H9 (cell line): ENCODE results near the gene VPS35L. TPM values are rescaled to one million over a fixed set of nuclear protein-coding genes. Genes with fewer than 3 reads are reported as not detected.

Source experiments
- DNase-seq: peaks from one replicate; pipeline ENCODE4 v3.0.0-alpha.2; 2017
- H2AFZ ChIP-seq: one replicate; pipeline ENCODE4 v1.6.1; 2013; ENCODE audit warnings: mild to moderate bottlenecking, low read length, control low read depth, moderate library complexity
- H2AK5ac ChIP-seq: 2 replicates; pipeline ENCODE4 v1.6.1; 2013; ENCODE audit warnings: low read length, control low read depth, mixed read lengths; ENCODE audit not compliant: insufficient read length
- H2BK120ac ChIP-seq: one replicate; pipeline ENCODE4 v1.6.1; 2013; ENCODE audit warnings: low read depth, mild to moderate bottlenecking, low read length, control low read depth, inconsistent platforms; ENCODE audit not compliant: poor library complexity, severe bottlenecking
- H2BK12ac ChIP-seq: 2 replicates; pipeline ENCODE4 v1.6.1; 2013; ENCODE audit warnings: low read length, control low read depth, mixed read lengths, low read depth; ENCODE audit not compliant: insufficient read length
- H2BK15ac ChIP-seq: 2 replicates; pipeline ENCODE4 v1.6.1; 2013; ENCODE audit warnings: low read depth, low read length, control low read depth
- H2BK20ac ChIP-seq: one replicate; pipeline ENCODE4 v1.6.1; 2013; ENCODE audit warnings: low read depth, mild to moderate bottlenecking, low read length, control low read depth, inconsistent platforms; ENCODE audit not compliant: poor library complexity, severe bottlenecking
- H2BK5ac ChIP-seq: 2 replicates; pipeline ENCODE4 v1.6.1; 2013; ENCODE audit warnings: low read length, control low read depth, mixed read lengths; ENCODE audit not compliant: insufficient read length
- H3K14ac ChIP-seq: 2 replicates; pipeline ENCODE4 v1.6.1; 2013; ENCODE audit warnings: low read length, control low read depth; ENCODE audit not compliant: insufficient read depth
- H3K18ac ChIP-seq: 2 replicates; pipeline ENCODE4 v1.6.1; 2013; ENCODE audit warnings: low read depth, mild to moderate bottlenecking, mixed read lengths, low read length, control low read depth; ENCODE audit not compliant: insufficient read length
- H3K23ac ChIP-seq: 2 replicates; pipeline ENCODE4 v1.6.1; 2013; ENCODE audit warnings: low read length, control low read depth, mixed read lengths, low read depth; ENCODE audit not compliant: insufficient read length
- H3K23me2 ChIP-seq: 2 replicates; pipeline ENCODE4 v1.6.1; 2013; ENCODE audit warnings: low read depth, mild to moderate bottlenecking, mixed read lengths, low read length, control low read depth; ENCODE audit not compliant: insufficient read length, poor library complexity, severe bottlenecking
- H3K27ac ChIP-seq: 2 replicates; pipeline ENCODE4 v1.5.1; 2013; ENCODE audit warnings: low read length, control low read depth, mixed read lengths, low read depth; ENCODE audit not compliant: insufficient read length
- H3K27me3 ChIP-seq: 2 replicates; pipeline ENCODE4 v1.6.1; 2013; ENCODE audit warnings: low read length, control low read depth, inconsistent platforms; ENCODE audit not compliant: insufficient read depth
- H3K4ac ChIP-seq: 2 replicates; pipeline ENCODE4 v1.6.1; 2013; ENCODE audit warnings: low read depth, mild to moderate bottlenecking, control low read depth, inconsistent platforms, low read length, moderate library complexity
- H3K4me1 ChIP-seq: 2 replicates; pipeline ENCODE4 v1.6.1; 2013; ENCODE audit warnings: low read length, control low read depth, inconsistent platforms; ENCODE audit not compliant: insufficient read depth
- H3K4me2 ChIP-seq: 2 replicates; pipeline ENCODE4 v1.6.1; 2013; ENCODE audit warnings: low read length, control low read depth, mixed read lengths; ENCODE audit not compliant: insufficient read length, insufficient read depth
- H3K56ac ChIP-seq: 2 replicates; pipeline ENCODE4 v1.6.1; 2013; ENCODE audit warnings: low read depth, mild to moderate bottlenecking, mixed read lengths, low read length, control low read depth; ENCODE audit not compliant: insufficient read length
- H3K79me1 ChIP-seq: 2 replicates; pipeline ENCODE4 v1.6.1; 2013; ENCODE audit warnings: low read depth, mild to moderate bottlenecking, moderate library complexity, low read length, control low read depth, inconsistent platforms; ENCODE audit not compliant: insufficient read depth, poor library complexity, severe bottlenecking
- H3K79me2 ChIP-seq: 2 replicates; pipeline ENCODE4 v1.6.1; 2013; ENCODE audit warnings: low read length, control low read depth, inconsistent platforms; ENCODE audit not compliant: insufficient read depth
- H3K9ac ChIP-seq: 2 replicates; pipeline ENCODE4 v1.6.1; 2013; ENCODE audit warnings: low read length, control low read depth, mixed read lengths; ENCODE audit not compliant: insufficient read length; ENCODE audit errors: extremely low read depth
- H3K9me3 ChIP-seq: one replicate; pipeline ENCODE4 v1.6.1; 2013; ENCODE audit warnings: low read depth, low read length, inconsistent platforms; ENCODE audit not compliant: control insufficient read depth
- H3T11ph ChIP-seq: one replicate; pipeline ENCODE4 v1.6.1; 2013; ENCODE audit warnings: mild to moderate bottlenecking, low read length, control low read depth, inconsistent platforms
- H4K20me1 ChIP-seq: one replicate; pipeline ENCODE4 v1.6.1; 2013; ENCODE audit not compliant: control insufficient read depth, insufficient read length, insufficient read depth
- H4K5ac ChIP-seq: 2 replicates; pipeline ENCODE4 v1.6.1; 2013; ENCODE audit warnings: low read depth, mild to moderate bottlenecking, mixed read lengths, low read length, control low read depth; ENCODE audit not compliant: insufficient read length
- H4K8ac ChIP-seq: replicated peaks from 2 replicates; pipeline ENCODE4 v1.6.1; 2013; ENCODE audit warnings: low read length, control low read depth, mixed read lengths, low read depth; ENCODE audit not compliant: insufficient read length
- H4K91ac ChIP-seq: 2 replicates; pipeline ENCODE4 v1.6.1; 2013; ENCODE audit warnings: low read depth, mild to moderate bottlenecking, moderate library complexity, mixed read lengths, low read length, control low read depth; ENCODE audit not compliant: insufficient read length
- H3K27ac Mint-ChIP-seq, 3 experiments: 2 replicates in 2 of 3; 3 replicates in 1 of 3; pipeline ENCODE4 v1.8.0; 2020 to 2021; ENCODE audit warnings: mixed read lengths in 3 of 3, mild to moderate bottlenecking in 1 of 3, moderate library complexity in 1 of 3
- H3K27me3 Mint-ChIP-seq: 2 replicates; pipeline ENCODE4 v1.8.0; 2021; ENCODE audit warnings: low read depth, mild to moderate bottlenecking, moderate library complexity, mixed read lengths
- H3K36me3 Mint-ChIP-seq, 3 experiments: 2 replicates in 2 of 3; 3 replicates in 1 of 3; pipeline ENCODE4 v1.8.0; 2020 to 2021; ENCODE audit warnings: low read depth in 3 of 3, mixed read lengths in 3 of 3; ENCODE audit not compliant: insufficient read depth in 1 of 3
- H3K4me1 Mint-ChIP-seq, 2 experiments: 2 replicates each; pipeline ENCODE4 v1.8.0; 2020; ENCODE audit warnings: mixed read lengths in 2 of 2
- H3K4me3 Mint-ChIP-seq, 2 experiments: 2 replicates in 1 of 2; 3 replicates in 1 of 2; pipeline ENCODE4 v1.8.0; 2020 to 2021; ENCODE audit warnings: mild to moderate bottlenecking in 2 of 2, mixed read lengths in 2 of 2, moderate library complexity in 1 of 2
- H3K9me3 Mint-ChIP-seq, 2 experiments: 2 replicates in 1 of 2; 3 replicates in 1 of 2; pipeline ENCODE4 v1.8.0; 2020; ENCODE audit warnings: mild to moderate bottlenecking in 2 of 2, mixed read lengths in 2 of 2, moderate library complexity in 1 of 2
- WGBS: extraction: QIAGEN DNeasy Blood & Tissue Kit; methylation state at CpG from one replicate; pipeline ENCODE4 v1.1.7; 2013; ENCODE audit warnings: missing lambda C conversion rate, low lambda C conversion rate, mixed read lengths; ENCODE audit not compliant: insufficient read length; ENCODE audit errors: extremely low coverage; 5-methylcytosine and 5-hydroxymethylcytosine counted together
- total RNA-seq: library from RNA; stranded (reverse); gene quantifications from 2 replicates; pipeline ENCODE4 v1.2.1, GENCODE V29; 2021
- TF ChIP-seq, protein P1 (sequence below): fragments of 200-600 bp; sonication (generic); conservative IDR thresholded peaks from 3 replicates; pipeline ENCODE4 v1.8.0; 2021; ENCODE audit warnings: antibody characterized with exemption, mild to moderate bottlenecking

VPS35L gene
- total RNA-seq, 1 experiment from 2014 or later, result 58.4 TPM

- H3K27ac Mint-ChIP-seq, result 0 out of 7 replicates have a peak overlapping the region, but pooled peaks of 1 of the 3 experiments have one; percentile 17
Observed at GRCh38 chr16:19607616-19608280, 52.2 kb downstream of the VPS35L start.

More at GRCh38 chr16:19607616-19608280, 52.2 kb downstream of the VPS35L start:
- no peak overlapping the region for H2BK120ac ChIP-seq
- Mint-ChIP-seq H3K9me3 (no peaks in the 10 kb centered on the region), H3K4me3 (no peak overlapping the region), H3K4me1 (no peaks in the 10 kb centered on the region), H3K36me3 (peaks cover 3 to 71% (median 49%) of the 10 kb centered on the region in 3 experiments; a peak in 6 of 7 replicates), H3K27me3 (no peaks in the 10 kb centered on the region)
- H3K18ac ChIP-seq, result no peak overlapping the region
- H3K14ac ChIP-seq, result no peak overlapping the region
- H3K4me2 ChIP-seq, result no peak overlapping the region
- no peaks in the 10 kb centered on the region for H3K9me3 ChIP-seq
- no peak overlapping the region for H3K9ac ChIP-seq
- no peak overlapping the region for H2BK15ac ChIP-seq
- no peaks in the 10 kb centered on the region for H4K20me1 ChIP-seq
- H3K23me2 ChIP-seq, result no peaks in the 10 kb centered on the region
- no peaks in the 10 kb centered on the region for H3K27me3 ChIP-seq
- no peak overlapping the region for H2BK20ac ChIP-seq
- no peak overlapping the region for H4K91ac ChIP-seq
- TF ChIP-seq, protein P1, sequence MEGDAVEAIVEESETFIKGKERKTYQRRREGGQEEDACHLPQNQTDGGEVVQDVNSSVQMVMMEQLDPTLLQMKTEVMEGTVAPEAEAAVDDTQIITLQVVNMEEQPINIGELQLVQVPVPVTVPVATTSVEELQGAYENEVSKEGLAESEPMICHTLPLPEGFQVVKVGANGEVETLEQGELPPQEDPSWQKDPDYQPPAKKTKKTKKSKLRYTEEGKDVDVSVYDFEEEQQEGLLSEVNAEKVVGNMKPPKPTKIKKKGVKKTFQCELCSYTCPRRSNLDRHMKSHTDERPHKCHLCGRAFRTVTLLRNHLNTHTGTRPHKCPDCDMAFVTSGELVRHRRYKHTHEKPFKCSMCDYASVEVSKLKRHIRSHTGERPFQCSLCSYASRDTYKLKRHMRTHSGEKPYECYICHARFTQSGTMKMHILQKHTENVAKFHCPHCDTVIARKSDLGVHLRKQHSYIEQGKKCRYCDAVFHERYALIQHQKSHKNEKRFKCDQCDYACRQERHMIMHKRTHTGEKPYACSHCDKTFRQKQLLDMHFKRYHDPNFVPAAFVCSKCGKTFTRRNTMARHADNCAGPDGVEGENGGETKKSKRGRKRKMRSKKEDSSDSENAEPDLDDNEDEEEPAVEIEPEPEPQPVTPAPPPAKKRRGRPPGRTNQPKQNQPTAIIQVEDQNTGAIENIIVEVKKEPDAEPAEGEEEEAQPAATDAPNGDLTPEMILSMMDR, result no peak
- no peaks in the 10 kb centered on the region for H3K79me2 ChIP-seq
- no peak overlapping the region for H2AK5ac ChIP-seq
- H2BK12ac ChIP-seq, result no peak overlapping the region
- H3K4me1 ChIP-seq, result no peaks in the 10 kb centered on the region
- H3K56ac ChIP-seq, result no peak overlapping the region
- H3K4ac ChIP-seq, result no peak overlapping the region
- H4K8ac ChIP-seq, result no peak overlapping the region
- DNase-seq, result no peak
- no CpG with 5 or more reads among the region's 8 CpGs for WGBS
- H3K79me1 ChIP-seq, result no peaks in the 10 kb centered on the region
- no peak overlapping the region for H3K27ac ChIP-seq
- H3T11ph ChIP-seq, result no peak overlapping the region
- H2BK5ac ChIP-seq, result no peak overlapping the region
- no peak overlapping the region for H4K5ac ChIP-seq
- H2AFZ ChIP-seq, result no peak overlapping the region
- H3K23ac ChIP-seq, result no peak overlapping the region
